D721Med (cell line): ENCODE data around the gene PDZRN3.
"Not testable (repeated sequence)": the region's sequence is repeated elsewhere in the genome, so short reads cannot be mapped to it uniquely, and the experiment has no call there.

Experiments
- DNase-seq: peaks from one replicate; pipeline ENCODE4 v3.0.0; 2011; ENCODE audit warnings: low spot score; ENCODE audit not compliant: insufficient read length
- FAIRE-seq: peaks from 2 replicates; lab custom pipeline; 2011; peaks lifted over from hg19 to GRCh38; lab: Jason Lieb, UNC
- TF ChIP-seq, protein P1 (sequence below): IDR thresholded peaks from 2 replicates; pipeline ENCODE4 v1.5.1; 2012; ENCODE audit warnings: mild to moderate bottlenecking, control low read depth; ENCODE audit not compliant: insufficient read depth; ENCODE audit errors: missing control alignments

PDZRN3 gene

DNA sequence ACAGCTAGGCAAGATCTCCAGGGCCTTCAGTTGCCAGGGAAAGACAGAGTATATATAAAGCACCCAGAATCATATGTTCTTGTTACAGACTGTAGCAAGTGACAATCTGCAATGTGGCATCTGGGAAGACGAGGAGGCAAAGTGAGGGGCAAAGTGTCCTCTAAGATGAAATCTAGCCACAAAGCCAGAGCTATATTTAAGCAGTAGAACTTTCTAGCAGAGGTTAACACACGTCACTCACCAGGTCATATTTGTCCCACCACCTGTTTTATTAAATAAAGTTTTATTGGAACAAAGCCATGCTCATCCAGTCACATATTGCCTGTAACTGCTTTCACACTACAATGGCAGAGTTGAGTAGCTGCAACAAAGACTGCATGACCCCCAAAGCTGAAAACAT, 51.5 kb downstream of the PDZRN3 start:
- FAIRE-seq (no peak), DNase-seq (no peak)
- TF ChIP-seq, protein P1, sequence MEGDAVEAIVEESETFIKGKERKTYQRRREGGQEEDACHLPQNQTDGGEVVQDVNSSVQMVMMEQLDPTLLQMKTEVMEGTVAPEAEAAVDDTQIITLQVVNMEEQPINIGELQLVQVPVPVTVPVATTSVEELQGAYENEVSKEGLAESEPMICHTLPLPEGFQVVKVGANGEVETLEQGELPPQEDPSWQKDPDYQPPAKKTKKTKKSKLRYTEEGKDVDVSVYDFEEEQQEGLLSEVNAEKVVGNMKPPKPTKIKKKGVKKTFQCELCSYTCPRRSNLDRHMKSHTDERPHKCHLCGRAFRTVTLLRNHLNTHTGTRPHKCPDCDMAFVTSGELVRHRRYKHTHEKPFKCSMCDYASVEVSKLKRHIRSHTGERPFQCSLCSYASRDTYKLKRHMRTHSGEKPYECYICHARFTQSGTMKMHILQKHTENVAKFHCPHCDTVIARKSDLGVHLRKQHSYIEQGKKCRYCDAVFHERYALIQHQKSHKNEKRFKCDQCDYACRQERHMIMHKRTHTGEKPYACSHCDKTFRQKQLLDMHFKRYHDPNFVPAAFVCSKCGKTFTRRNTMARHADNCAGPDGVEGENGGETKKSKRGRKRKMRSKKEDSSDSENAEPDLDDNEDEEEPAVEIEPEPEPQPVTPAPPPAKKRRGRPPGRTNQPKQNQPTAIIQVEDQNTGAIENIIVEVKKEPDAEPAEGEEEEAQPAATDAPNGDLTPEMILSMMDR = no peak

DNA sequence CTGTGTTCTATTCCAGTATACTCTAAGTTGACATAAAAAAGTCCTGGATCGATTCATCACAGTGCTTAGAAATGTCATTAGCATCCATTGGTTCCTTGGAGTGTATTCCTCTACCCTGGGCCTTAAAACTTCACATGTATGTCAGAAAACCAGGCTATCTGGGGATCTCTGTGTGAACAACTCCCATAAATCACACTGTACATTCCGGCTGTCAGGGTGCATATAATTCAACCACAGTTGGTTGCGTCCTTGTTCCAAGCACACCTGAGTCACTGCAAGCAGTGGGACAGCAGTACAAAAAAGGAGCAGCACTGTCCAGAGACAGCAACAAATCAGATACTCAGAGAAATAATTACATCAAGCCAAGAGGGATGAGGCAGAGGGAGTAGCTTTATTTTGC, 52.4 kb downstream of the PDZRN3 start:
- FAIRE-seq (no peak), DNase-seq (no peak)
- TF ChIP-seq, protein P1 = no peak

DNA sequence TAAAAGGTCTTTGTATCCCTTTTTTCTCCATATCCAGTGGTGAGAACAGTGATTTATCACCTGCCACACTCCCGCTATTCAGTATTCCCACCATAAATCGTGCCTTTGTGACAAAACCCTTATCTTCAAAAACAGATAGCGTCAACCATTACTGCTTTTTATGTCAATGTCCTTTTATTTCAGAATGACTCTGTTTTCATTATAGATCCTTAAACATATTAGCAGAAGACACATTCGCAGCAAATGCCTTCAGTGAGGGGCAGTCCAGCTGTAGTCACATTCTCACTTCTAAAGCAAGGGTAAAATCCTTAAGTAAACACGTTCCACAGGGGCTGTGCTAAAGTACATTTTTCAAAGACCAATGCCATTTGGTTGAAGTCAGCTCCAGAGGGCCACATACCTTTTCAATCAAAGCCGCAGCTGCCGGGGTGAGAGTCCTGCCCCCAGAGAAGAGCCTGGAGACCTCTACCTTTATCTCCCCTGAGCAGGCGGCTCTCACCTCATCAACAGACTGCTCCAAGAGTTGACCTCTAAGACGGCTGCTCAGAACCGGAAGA, 53.4 kb downstream of the PDZRN3 start:
- FAIRE-seq = no peak
- no peak for DNase-seq
- TF ChIP-seq, protein P1 = no peak

DNA sequence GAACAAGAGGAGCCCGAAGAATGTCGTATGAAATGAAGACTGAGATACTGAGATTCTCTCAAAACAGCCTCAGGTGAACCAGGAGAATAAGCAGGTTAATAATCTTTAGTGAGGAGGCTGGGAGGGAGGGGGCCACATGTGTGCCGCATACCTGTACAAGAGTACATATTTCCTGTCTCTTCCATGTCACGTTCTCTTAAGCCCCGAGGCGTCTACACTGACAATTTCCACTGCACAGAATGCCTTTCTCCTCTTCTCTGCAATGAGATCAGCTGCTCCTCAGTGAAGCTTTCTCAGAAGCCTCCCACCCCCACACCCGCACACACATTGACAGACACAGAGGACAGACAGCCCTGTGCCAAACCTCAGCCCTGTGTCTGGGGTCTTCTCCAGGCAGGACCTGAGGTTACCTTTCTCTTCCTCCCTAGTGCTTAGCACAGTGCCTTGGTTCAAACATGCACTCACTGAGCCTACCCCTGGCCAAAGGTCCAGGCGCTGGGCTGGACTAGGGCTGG, 55.4 kb downstream of the PDZRN3 start:
- DNase-seq (no peak), FAIRE-seq (no peak)
- TF ChIP-seq, protein P1 = no peak

DNA sequence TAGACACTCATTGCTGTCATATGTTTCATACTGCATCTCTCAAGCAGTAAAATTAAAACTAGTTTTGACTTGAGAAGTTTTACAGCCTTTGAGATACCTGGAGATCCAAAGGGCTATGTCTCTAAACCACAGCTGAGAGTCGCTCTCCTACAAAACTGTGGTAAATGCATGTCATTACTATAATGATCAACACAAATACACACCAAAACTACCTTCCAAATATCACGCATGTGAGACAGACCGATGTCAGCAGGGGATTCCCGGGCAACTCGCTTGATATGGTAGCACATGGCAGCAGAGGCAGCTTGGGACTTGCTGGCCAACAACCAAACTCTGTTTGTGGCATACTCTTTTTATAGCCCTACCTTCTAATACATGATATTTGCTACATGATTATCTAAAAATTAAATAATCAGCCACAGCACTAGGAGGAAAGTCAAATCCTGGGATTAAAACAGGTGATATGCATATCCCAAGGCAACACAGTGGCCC, 56.3 kb downstream of the PDZRN3 start:
- FAIRE-seq = no peak
- TF ChIP-seq, protein P1 = no peak
- DNase-seq = no peak

DNA sequence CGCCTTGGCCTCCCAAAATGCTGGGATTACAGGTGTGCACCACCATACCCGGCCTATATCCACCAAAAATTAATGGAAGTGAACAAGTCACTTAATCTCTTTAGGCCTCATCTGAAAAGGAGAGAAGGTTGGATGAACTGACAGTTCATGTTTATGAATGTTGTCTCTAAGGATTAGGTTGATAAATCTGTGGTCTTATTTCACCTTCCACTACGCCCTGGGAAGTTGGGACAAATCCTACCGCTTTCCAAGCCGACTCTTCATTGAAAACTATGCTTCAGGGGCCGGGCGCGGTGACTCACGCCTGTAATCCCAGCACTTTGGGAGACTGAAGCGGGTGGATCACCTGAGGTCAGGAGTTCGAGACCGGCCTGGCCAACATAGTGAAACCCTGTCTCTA, 59.4 kb downstream of the PDZRN3 start:
- not testable (repeated sequence) for DNase-seq, FAIRE-seq

DNA sequence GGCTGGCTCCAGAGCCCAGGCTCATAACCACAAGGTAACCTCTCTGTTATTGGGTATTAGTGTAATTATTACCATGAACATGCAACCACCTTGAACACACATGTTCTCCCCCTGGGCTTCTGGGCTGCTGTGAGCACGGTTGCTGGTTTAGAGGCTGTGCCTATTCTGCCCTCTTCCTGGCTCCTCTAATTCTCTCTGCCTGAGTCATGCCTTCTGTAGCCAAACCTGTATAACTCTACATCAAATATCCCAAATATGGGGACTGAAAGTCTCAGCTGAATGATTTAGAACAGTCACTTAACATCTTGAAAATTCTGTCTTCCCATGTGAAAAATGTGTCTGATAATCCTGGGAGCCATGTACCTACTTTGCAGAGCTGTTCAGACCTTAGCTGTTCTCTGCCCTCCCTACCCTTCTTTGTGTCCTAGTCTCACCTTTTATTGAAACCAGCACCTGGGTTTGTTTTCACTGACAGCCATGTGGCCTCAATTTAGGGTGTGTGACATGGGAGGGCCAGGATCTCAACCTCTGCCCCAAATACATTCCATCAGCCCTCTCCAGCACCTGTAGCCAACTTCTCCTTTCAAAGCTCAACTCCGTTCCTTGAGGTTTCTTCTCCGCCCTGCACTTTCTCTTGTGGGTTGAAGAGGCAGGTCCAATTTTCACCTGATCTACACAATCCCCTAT, 60.7 kb downstream of the PDZRN3 start:
- TF ChIP-seq, protein P1 = no peak
- FAIRE-seq = no peak
- DNase-seq = no peak
